Right lobe of liver (tissue), 4 donors: Measurements from ENCODE around the gene TBC1D2.

ENCODE experiments used
- POLR2A ChIP-seq: fragments of 450-650 bp; IDR thresholded peaks from one replicate; pipeline ENCODE4 v1.6.1; 2017; ENCODE audit warnings: antibody characterized with exemption, mild to moderate bottlenecking
- TF ChIP-seq, protein P1 (sequence below), 4 donors: fragments of 200-600 bp in 3 of 4; fragments of 450-650 bp in 1 of 4; IDR thresholded peaks; one replicate each; pipeline versions ENCODE4 v1.5.1 to v1.8.0; 2016 to 2022; ENCODE audit warnings: antibody characterized with exemption in 4 of 4, mild to moderate bottlenecking in 2 of 4
- donor health status: DM: no; HTN: no; CAD: no.
- donor health status: DM: no; HTN: no; CAD: no.
- donor health status: DM: no; HTN: yes; CAD: no.

DNA sequence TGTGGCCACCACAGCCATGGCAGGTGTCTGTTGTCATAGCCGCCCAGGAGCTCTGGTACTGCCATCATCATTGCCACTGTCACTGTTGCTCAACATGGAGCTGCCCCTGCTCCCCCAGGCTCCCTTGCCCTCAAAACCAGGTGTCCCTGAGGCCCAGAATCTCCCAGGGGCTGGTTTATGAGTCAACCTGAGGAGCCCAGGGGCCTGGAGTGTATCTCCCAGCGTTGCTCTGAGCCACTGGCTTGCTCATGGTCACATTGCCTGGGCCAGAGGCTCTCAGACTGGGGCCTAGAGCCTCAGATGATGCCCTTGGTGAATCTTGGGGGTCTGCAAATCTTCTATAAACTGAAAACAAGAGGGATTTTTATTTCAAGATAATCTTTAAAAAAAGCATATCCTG is 24.7 kb upstream of the TBC1D2 start:
- TF ChIP-seq, protein P1, sequence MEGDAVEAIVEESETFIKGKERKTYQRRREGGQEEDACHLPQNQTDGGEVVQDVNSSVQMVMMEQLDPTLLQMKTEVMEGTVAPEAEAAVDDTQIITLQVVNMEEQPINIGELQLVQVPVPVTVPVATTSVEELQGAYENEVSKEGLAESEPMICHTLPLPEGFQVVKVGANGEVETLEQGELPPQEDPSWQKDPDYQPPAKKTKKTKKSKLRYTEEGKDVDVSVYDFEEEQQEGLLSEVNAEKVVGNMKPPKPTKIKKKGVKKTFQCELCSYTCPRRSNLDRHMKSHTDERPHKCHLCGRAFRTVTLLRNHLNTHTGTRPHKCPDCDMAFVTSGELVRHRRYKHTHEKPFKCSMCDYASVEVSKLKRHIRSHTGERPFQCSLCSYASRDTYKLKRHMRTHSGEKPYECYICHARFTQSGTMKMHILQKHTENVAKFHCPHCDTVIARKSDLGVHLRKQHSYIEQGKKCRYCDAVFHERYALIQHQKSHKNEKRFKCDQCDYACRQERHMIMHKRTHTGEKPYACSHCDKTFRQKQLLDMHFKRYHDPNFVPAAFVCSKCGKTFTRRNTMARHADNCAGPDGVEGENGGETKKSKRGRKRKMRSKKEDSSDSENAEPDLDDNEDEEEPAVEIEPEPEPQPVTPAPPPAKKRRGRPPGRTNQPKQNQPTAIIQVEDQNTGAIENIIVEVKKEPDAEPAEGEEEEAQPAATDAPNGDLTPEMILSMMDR (IDR thresholded peaks at IDR 0.05), result no peak
- no peak for TF ChIP-seq POLR2A
